Motor neuron (in vitro differentiated cells): Measurements from ENCODE around the gene MYBBP1A. TPM values are rescaled to one million over a fixed set of nuclear protein-coding genes. Genes with fewer than 3 reads are reported as not detected.

Source experiments
- ATAC-seq, 8 experiments: fragments of 200-7000 bp; cut with Tn5 transposase; replicated peaks in 6 of 8; 2 replicates each; pipeline ENCODE4 v1.8.0; 2021; ENCODE audit warnings: mild to moderate bottlenecking in 8 of 8, moderate library complexity in 8 of 8
- H3K27ac ChIP-seq, 2 donors: fragments of 250-450 bp; sonication (Bioruptor Pico); 2 replicates each; pipeline ENCODE4 v1.9.0; 2021; ENCODE audit warnings: antibody characterized with exemption in 2 of 2, mild to moderate bottlenecking in 2 of 2, moderate library complexity in 1 of 2
- H3K4me1 ChIP-seq, 2 donors: fragments of 250-450 bp; sonication (Bioruptor Pico); replicated peaks in 1 of 2; 2 replicates each; pipeline ENCODE4 v1.6.1; 2021; ENCODE audit warnings: antibody characterized with exemption in 2 of 2, mild to moderate bottlenecking in 2 of 2, moderate library complexity in 1 of 2
- H3K4me3 ChIP-seq, 5 donors: fragments of 250-450 bp; sonication (Bioruptor Pico); 2 replicates each; pipeline ENCODE4 v1.9.0; 2021; ENCODE audit warnings: antibody characterized with exemption in 5 of 5, mild to moderate bottlenecking in 5 of 5, moderate library complexity in 4 of 5
- WGBS, 10 experiments: fragments of 450-650 bp; shearing (Covaris generic); methylation state at CpG; one replicate each; pipeline ENCODE4 v1.0.0; 2022; 5-methylcytosine and 5-hydroxymethylcytosine counted together
- in situ Hi-C, 9 experiments: fragments of 400-800 bp; cut with MboI; loops; one replicate each; pipeline ENCODE4 v1.15.0; 2021; ENCODE audit warnings: low sequenced_read_pairs in 9 of 9, low pct_unique_long_range_greater_than_20kb in 2 of 9; ENCODE audit not compliant: unreplicated experiment in 9 of 9
- total RNA-seq, 8 experiments: library from RNA; unstranded; fragments of 300-600 nt; gene quantifications; 2 replicates each; pipeline versions ENCODE4 v1.2.3 to v1.2.4, GENCODE V29; 2022

MYBBP1A gene
- total RNA-seq, 8 experiments from 2014 or later, result 25.8 to 111 (median 38.2) TPM

DNA sequence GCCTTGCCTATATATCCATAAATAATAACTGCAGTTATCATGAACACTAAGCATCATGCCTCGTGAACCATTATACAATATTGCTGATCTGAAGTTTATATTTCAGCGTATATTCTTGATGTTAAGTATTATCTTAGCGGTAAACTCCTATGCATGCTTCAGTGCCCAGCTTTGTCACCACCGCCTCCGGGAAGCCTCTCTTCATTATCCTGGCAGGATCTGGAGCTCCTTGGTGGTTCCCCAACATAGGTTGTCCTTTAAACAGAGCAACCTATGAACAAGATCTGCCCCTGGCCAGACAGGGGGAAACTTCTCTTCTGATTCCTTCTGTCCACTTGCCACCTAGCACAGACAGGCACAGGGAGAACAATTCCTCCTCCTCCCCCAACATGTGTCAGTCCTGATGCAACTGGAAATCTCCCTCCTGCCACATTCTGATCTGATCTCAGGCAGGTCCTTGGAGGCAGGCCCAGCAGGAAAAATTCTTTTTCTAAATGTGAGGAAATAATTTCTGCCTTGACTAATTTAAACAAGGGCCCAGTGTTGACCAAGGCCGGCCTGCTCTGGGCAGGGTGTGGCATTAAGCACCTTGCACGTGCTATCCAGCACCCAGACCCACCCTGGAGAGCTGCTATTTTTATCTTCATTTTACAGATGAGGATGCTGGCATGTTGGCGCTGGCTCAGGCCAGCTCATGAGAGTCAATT is 34.1 kb downstream of the MYBBP1A start:
- Histone ChIP-seq H3K27ac (peak overlapping the region in 1 of 2 donors; percentile 41), H3K4me1 (peaks cover 35 to 40% of the 10 kb centered on the region in 2 donors), H3K4me3 (no peak overlapping the region)
- peak; percentile 15 to 35 (median 24) for ATAC-seq
- in situ Hi-C loops, result no loop called here
- 80 to 100% (median 90%) methylated on average over 1 to 7 of the region's 8 CpGs; no CpG with 5 or more reads in 1 of the 10 experiments for WGBS, 10 experiments

DNA sequence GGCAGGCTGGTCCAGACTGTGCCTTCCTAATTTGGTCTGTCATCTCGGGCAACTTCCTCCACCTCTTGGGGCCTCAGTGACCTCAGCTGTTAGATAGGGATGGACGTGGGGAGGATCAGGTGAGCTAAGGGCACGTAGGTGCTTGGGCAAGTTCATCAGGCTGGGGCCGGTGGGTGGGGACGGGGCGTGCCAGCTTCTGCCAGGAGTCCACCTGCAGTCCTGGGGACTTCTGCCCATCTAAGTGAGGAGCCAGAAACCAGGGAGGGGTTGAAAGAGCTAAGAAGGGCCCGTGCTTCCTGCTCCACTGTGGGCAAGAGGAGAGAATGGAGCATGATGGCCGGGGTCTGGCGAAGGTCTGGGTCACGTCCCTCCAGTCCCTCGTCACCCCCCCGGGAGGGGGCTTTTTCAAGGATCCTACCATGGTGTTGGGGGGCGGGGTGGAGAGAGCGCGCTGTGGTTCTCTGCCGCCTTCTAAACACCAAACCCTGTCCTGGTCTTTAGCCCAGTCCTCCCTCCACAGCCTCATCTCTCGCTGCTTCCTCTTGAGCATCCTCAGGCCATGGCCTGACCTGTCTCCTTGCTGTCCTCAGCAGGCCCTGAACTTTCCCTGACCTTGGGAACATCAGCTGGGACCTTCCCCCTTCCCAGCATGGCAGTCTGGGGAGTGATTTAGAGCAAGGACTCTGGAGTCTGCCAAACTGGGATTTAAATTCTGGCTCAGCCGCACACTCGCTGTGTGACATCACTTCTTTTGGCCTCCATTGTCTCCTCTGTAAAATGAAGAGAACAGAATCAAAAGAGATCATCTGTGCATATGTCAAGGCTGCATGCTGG is 34.9 kb downstream of the MYBBP1A start:
- in situ Hi-C loops, result no loop called here
- no peak overlapping the region for H3K4me3 ChIP-seq
- peak overlapping the region in 1 of 2 donors; percentile 33 for H3K27ac ChIP-seq
- 45 to 90% (median 73%) methylated on average over 2 to 4 of the region's 19 CpGs; no CpG with 5 or more reads in 3 of the 10 experiments for WGBS, 10 experiments
- H3K4me1 ChIP-seq, result peaks cover 35 to 40% of the 10 kb centered on the region in 2 donors
- ATAC-seq, result peak in 4 of 8 experiments; percentile 7 to 27 (median 24)

DNA sequence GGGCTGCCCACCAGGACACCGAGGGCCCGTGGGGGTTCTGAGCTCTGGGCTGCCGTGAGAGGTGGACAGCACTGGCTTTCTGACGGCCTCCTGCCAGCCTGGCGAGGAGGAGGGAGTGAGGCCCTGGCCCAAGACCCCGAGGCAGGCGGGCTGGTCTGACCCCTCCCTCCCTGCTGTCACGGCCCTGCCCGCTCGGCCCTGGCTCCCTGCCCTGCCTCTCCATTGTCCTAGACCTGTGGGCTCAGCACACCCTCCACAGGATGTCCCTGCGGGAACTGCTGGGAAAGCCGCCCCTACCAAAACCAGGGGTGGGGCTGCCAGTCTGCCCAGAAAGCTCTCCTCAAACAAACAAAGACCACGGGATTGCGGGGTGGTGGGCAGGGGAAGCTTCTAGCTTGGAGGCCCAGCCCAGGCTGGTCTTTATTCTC is 35.8 kb downstream of the MYBBP1A start:
- WGBS, 10 experiments, result no CpG with 5 or more reads among the region's 14 CpGs
- Histone ChIP-seq H3K27ac (peak overlapping the region in 1 of 2 donors; percentile 30), H3K4me3 (no peak overlapping the region), H3K4me1 (peaks cover 40% of the 10 kb centered on the region in 2 donors)
- in situ Hi-C loops, result no loop called here
- ATAC-seq, result peak; percentile 50 to 80 (median 68)

DNA sequence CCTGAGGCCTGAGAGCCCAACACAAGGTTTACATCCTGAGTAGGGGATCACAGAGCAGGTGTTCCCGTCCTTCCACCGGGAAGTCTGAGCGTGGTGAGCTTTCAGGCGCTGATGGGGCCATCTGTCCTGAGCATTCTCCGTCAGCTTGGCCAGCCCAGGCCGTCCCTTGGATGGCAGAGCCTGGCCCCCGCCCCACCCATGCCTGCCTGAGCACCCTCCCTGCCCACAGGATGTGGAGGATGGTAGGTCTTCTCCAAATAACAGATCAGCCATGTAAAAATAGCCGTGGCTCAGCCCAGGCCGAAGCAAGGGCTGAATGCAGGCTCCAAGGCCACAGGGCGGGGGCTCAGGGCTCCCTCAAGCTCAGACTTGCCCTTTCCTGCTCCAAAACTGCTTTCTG is 36.3 kb downstream of the MYBBP1A start:
- peak in 5 of 8 experiments; percentile 2 to 35 (median 8) for ATAC-seq
- in situ Hi-C loops, result no loop called here
- WGBS, 10 experiments, result 80 to 100% (median 100%) methylated on average over 1 to 2 of the region's 10 CpGs; no CpG with 5 or more reads in 7 of the 10 experiments
- H3K27ac ChIP-seq, result peak overlapping the region in 1 of 2 donors; percentile 30
- H3K4me1 ChIP-seq, result peaks cover 40% of the 10 kb centered on the region in 2 donors
- no peak overlapping the region for H3K4me3 ChIP-seq

DNA sequence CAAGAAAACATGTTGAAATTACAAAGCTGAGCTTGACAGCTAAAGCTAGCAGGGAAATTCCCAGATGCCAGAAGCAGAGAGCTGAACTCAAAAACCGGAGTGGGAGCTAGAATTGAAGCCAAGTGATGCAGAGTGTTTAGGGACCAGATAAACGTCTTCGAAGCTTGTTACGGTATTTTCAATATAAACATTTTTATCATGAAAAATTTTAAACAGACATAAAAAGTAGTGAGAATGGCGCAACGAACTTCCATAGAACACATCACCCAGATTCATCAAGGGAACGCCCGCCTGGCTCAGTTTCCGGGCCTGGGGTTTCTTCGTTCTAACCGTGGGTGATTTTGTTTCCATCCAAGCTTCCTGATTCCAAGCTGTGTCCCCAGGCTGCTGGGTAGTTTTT is 38.4 kb downstream of the MYBBP1A start:
- no peak overlapping the region for H3K27ac ChIP-seq
- no peak for ATAC-seq
- in situ Hi-C loops, result no loop called here

DNA sequence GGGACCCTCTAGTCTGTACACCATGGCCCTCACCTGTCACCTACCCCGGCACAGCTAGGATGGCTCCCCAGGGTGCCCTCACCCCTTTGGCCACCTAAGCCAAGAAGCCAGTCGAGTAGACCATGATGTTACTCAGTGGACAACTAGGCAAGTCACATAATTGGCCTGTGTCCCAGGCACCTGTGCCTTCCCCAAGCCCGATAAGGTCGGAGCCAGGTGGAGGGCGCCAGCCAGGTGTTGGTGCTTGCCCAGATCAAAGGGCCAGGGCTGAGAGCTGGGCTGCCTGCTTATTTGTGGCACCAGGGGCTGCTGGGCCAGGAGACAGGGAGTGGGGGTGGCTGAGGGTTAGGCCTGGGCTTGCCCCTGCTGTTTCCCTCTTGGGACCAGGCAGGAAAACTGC is 39.7 kb downstream of the MYBBP1A start:
- in situ Hi-C loops, result no loop called here
- no peak for ATAC-seq
- Histone ChIP-seq H3K27ac (no peak overlapping the region), H3K4me1 (peaks cover 15 to 23% of the 10 kb centered on the region in 2 donors), H3K4me3 (no peak overlapping the region)
- WGBS, 10 experiments, result 80 to 100% (median 100%) methylated on average over 1 to 2 of the region's 5 CpGs; no CpG with 5 or more reads in 7 of the 10 experiments

More for the DNA sequence above, 38.4 kb downstream of the MYBBP1A start:
- Histone ChIP-seq H3K4me3 (no peak overlapping the region), H3K4me1 (peaks cover 26 to 32% of the 10 kb centered on the region in 2 donors)
- WGBS, 10 experiments, result 35 to 100% (median 86%) methylated on average over 3 to 10 of the region's 11 CpGs; no CpG with 5 or more reads in 1 of the 10 experiments

DNA sequence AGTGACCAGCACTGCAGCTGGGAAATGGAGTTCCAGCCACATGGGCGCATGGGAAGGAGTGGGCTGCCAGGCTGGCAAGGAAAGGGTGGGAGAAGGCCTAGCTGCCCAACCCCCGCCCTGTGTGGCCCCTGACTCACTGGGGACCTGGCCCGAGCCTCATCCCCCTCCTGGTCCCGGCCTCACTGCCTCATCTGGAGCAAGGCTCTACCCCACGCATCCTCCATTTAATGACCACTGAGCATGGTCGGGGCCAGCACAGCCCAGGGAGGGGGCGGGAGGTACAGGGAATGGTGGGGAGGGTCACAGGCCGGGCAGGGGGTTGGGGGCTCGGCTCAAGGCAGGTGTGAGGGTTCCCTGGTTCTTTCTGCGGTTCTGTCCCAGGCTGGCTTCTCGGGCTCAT is 40.4 kb downstream of the MYBBP1A start:
- Histone ChIP-seq H3K4me1 (peaks cover 8 to 16% of the 10 kb centered on the region in 2 donors), H3K4me3 (no peak overlapping the region), H3K27ac (no peak overlapping the region)
- in situ Hi-C loops, result no loop called here
- no peak for ATAC-seq
- WGBS, 10 experiments, result 83 to 100% methylated on average over 1 of the region's 11 CpGs; no CpG with 5 or more reads in 8 of the 10 experiments

DNA sequence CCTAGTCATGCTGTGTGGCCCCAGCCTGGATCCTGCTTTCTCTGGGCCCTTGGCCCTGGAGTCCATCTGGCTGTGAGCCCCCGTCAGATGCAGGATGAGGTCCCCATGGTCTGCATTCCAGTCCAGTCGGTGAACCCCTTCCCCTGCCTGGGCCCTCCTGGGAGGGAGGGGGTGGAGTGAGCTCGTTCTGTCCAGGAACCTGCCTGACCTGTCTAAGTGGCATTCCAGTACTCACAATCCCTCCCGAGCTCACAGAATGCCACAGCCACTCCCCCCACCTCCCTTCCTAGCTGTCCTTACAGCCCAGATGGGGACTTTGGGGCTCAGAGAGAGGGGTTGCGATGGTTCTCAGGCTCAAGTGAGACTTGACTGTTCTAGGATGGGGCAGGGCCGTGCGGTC is 41.0 kb downstream of the MYBBP1A start:
- Histone ChIP-seq H3K4me3 (no peak overlapping the region), H3K4me1 (peaks cover 3 to 12% of the 10 kb centered on the region in 2 donors), H3K27ac (no peak overlapping the region)
- WGBS, 10 experiments, result 60 to 100% (median 64%) methylated on average over 1 to 4 of the region's 7 CpGs; no CpG with 5 or more reads in 7 of the 10 experiments
- in situ Hi-C loops, result no loop called here
- ATAC-seq, result peak in 3 of 8 experiments; percentile 3 to 16 (median 4)

DNA sequence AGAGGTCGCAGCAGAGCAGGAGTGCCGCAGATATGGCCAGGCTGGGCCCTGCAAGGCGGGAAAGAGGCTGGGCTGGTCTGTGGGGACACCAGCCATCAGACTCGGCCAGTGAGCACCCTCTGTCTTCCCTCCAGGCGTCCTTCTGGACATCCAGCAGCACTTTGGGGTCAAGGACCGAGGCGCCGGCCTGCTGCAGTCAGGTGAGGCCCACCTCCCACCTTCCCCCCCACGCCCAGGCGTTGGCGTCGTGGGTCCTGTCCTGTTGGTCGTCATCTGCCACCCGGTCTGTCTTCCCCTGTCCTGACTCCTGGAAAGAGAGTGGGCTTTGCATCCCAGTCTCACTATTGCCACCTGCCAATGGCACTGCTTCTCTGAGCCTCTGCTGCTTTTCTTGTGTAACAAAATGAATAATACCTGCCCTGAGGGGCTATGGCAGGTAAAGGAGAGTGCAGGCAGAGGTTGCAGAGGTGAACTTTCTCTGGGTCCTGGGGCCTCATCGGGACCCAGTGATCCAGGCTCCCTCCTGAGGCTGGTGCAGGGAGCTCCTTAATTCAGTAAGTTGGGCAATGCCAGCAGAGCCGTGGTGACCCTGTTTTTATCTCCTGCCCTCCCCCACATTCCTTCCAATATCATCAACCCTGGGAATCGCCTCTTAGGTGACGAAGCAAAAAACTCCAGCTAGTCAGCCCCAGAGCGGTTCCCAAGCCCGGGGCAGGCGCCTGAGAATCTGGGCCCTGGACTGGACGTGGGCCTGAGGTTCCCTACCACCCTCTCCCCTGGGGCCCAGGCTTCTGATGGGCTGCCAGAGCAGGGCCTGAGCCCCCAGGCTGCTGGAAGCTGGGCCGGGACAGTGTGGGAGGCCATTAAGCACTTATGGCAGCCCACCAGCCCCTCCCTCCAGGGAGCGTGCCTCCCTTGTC is 41.8 kb downstream of the MYBBP1A start:
- in situ Hi-C loops, result no loop called here
- ATAC-seq, result peak in 2 of 8 experiments; percentile 2 to 21
- Histone ChIP-seq H3K4me1 (peaks cover 0 to 9% of the 10 kb centered on the region in 2 donors), H3K4me3 (no peak overlapping the region), H3K27ac (no peak overlapping the region)
- WGBS, 10 experiments, result 0 to 83% (median 78%) methylated on average over 1 to 6 of the region's 24 CpGs; no CpG with 5 or more reads in 6 of the 10 experiments

DNA sequence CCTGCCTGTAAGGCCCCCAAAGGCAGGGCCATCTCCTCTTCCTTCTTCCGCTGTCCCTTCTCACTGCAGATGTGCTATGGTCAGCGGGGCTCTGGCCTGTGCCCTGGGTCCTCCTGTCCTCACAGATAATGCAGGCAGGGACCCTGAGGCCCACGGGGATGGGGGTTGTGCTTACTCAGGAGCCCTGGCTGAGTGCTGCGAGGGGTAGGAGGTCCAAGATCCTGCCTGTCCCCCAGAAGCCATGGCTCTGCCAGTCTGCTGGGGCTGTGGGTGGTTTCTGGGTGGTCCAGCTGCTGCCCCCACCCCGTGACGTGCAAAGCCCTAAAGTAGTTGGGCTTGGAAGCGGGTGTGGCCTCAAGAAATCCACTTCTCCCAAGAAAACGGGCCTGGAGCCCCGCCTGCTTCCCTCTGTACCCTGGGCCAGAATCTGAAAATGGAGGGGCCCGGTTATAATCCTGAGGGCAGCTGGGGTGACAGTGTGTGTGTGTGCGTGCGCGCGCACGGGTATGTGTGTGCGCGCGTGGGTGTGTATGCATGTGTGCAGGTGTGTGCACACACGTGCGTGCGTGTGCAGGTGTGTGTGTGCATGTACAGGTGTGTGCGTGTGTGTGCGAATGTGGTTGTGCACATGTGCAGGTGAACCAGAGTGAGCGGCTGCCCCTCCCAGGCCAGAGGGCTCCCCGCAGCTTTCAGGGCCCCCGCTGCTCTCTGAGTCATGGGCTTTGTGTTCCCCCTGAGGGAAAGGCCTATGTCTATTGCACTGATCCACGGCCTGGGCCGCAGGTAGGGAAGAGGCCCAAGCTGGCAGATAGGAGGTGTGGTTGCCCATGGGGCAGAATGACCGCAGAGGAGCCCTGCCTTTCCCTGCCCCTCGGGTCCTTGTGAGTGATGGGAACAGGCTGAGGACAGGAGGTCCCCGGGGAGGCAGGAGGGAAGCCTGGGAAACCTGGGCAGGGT is 42.8 kb downstream of the MYBBP1A start:
- in situ Hi-C loops, result no loop called here
- 49 to 79% (median 54%) methylated on average over 3 to 9 of the region's 31 CpGs; no CpG with 5 or more reads in 7 of the 10 experiments for WGBS, 10 experiments
- H3K4me3 ChIP-seq, result no peak overlapping the region
- peaks cover 0 to 9% of the 10 kb centered on the region in 2 donors for H3K4me1 ChIP-seq
- no peak overlapping the region for H3K27ac ChIP-seq
- peak in 3 of 8 experiments; percentile 7 to 23 (median 8) for ATAC-seq

DNA sequence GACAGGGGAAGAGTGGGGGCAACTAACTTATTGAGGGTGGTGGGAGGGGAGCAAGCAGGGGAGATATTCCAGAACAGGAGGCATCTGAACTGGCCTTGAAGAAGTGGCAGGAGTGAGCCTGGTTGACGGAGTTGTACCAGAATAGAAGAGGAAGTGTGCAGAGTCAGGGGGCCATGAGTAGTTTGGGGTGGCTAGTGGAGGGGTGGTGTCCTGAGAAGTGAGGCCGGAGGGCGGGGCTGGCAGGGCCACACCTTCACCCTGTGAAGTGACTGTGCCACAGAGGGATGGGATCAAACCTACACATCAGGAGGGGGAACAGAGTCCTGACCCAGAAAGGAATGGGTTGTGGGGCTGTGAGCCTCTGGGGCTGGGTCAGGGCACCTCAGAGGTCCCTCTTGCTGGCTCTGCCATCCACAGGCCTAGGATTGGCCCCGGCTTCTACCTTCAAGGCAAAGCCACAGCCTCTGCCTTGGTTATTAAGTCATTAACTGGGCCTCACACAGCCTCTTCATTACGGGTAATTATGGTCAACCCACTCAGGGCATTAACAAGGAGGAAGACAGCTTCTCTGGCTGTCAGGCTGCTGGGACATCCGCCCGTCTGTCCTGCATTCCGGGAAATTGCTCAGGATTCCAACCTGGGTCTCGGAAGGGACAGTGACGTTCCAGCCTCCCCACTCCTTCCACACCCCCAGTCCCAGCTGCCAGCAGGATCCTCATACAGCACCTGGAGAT is 43.8 kb downstream of the MYBBP1A start:
- no peak for ATAC-seq
- in situ Hi-C loops, result no loop called here
- H3K4me1 ChIP-seq, result peaks cover 0 to 9% of the 10 kb centered on the region in 2 donors
- no peak overlapping the region for H3K4me3 ChIP-seq
- H3K27ac ChIP-seq, result no peak overlapping the region
- WGBS, 10 experiments, result 63 to 82% (median 80%) methylated on average over 1 to 3 of the region's 10 CpGs; no CpG with 5 or more reads in 5 of the 10 experiments
